Measurements from ENCODE around the gene SNX21.
A peak's percentile ranks its signal among the peaks of the same experiment; 100 is the strongest.

Gene SNX21

DNA sequence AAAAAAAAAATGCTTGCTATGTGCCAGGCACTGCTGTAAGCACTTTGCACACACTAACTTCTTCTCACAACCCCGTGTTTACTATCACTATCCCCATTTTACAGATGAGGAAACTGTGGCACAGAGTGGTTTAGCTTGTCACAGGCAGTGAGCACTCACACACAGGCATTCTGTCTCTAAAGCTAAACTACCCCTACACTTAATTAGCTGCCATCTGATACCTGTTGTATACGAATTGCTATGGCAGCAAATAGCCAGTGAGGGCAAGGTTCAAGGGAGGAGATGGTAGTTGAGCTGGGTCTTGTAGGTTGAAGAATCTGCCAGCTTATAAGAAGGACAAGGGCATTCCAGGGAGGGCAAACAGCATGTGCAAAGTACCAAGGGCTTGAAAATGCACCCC, 11.7 kb upstream of the SNX21 start:
- DNase-seq, result no peak
- Histone ChIP-seq H3K36me3 (peaks cover 5% of the 10 kb centered on the region), H3K27ac (no peak overlapping the region), H3K4me3 (ENCODE audit: low read depth, low read length) (no peak overlapping the region), H3K27me3 (ENCODE audit: insufficient read depth, low read depth, severe bottlenecking) (no peaks in the 10 kb centered on the region), H3K9me3 (ENCODE audit: severe bottlenecking) (no peaks in the 10 kb centered on the region)
- no peak for TF ChIP-seq CTCF (IDR thresholded peaks at IDR 0.05; ENCODE audit: low read depth, low read length)

DNA sequence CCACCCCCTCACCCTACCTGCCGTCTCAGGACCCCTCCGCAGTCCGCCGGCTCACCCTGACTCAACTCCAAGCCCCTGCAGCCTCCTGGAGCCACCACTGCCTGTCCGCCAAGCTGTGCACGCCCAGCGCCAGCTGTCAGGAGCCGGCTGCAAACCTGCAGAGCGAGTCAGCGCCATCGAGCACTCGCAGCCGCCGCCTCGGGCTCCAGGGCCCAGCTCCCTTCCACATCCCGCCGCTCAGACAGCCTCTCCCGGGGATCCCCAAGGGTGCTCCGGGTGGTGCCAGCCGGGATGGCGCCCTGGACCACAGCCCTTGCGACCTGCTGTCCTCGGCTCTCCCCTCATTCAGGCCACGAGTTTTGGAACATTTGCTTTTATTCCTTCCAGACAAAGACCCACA, 10.7 kb upstream of the SNX21 start:
- DNase-seq, result peak; percentile 29
- Histone ChIP-seq H3K27me3 (ENCODE audit: insufficient read depth, low read depth, severe bottlenecking) (no peaks in the 10 kb centered on the region), H3K9me3 (ENCODE audit: severe bottlenecking) (no peaks in the 10 kb centered on the region), H3K36me3 (no peaks in the 10 kb centered on the region), H3K4me3 (ENCODE audit: low read depth, low read length) (no peak overlapping the region), H3K27ac (no peak overlapping the region)
- TF ChIP-seq CTCF (IDR thresholded peaks at IDR 0.05; ENCODE audit: low read depth, low read length), result no peak

DNA sequence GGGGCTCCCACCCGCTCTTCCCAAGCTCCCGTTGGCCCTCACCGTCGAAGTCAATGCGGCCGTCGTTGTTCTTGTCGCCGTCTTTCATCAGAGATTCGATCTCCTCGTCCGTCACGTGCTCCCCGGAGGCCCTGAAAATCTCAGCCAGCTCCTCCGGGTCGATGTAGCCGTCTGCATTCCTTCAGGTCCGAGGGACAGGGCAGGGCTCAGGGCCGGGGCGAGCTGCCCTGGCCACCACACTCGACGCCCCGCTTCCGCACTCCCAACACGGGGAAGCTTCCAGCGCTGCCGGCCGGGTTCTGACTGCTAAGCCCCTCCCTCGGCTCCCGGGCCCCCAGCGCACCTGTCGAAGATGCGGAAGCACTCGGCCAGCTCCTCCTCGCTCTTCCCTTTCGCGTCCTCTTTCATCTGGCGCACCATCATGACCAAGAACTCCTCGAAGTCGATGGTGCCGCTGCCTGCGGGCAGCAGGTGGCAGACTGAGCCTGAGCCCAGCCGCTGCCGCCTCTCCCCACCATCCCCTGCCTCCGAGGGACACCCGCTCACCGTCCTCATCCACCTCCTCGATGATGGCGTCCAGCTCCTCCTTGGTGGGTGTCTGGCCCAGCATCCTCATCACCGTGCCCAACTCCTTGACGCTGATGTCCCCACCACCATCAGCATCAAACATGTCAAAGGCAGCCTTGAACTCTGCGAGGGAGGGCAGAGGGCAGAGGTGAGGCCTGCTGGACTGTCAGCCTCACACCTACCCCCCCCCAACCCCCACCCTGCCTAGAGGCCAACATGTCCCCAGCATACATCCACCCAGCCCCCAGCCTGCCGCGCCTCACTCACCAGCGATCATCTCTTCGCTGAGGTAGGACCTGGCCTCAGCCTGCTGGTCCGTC, 9.4 kb upstream of the SNX21 start:
- Histone ChIP-seq H3K27me3 (ENCODE audit: insufficient read depth, low read depth, severe bottlenecking) (no peaks in the 10 kb centered on the region), H3K4me3 (ENCODE audit: low read depth, low read length) (no peak overlapping the region), H3K36me3 (no peaks in the 10 kb centered on the region), H3K27ac (no peak overlapping the region), H3K9me3 (ENCODE audit: severe bottlenecking) (no peaks in the 10 kb centered on the region)
- peak; percentile 60 for DNase-seq
- peak; percentile 63 for TF ChIP-seq CTCF (IDR thresholded peaks at IDR 0.05; ENCODE audit: low read depth, low read length)

GRCh38 chr20:45826381-45827019, 7.1 kb upstream of the SNX21 start:
- H3K27me3 ChIP-seq (ENCODE audit: insufficient read depth, low read depth, severe bottlenecking), result no peaks in the 10 kb centered on the region
- no peaks in the 10 kb centered on the region for H3K9me3 ChIP-seq (ENCODE audit: severe bottlenecking)
- no peak overlapping the region for H3K4me3 ChIP-seq (ENCODE audit: low read depth, low read length)
- H3K36me3 ChIP-seq, result no peaks in the 10 kb centered on the region
- peak; percentile 57 for DNase-seq
- no peak for TF ChIP-seq CTCF (IDR thresholded peaks at IDR 0.05; ENCODE audit: low read depth, low read length)
- peak overlapping the region; percentile 38 for H3K27ac ChIP-seq

DNA sequence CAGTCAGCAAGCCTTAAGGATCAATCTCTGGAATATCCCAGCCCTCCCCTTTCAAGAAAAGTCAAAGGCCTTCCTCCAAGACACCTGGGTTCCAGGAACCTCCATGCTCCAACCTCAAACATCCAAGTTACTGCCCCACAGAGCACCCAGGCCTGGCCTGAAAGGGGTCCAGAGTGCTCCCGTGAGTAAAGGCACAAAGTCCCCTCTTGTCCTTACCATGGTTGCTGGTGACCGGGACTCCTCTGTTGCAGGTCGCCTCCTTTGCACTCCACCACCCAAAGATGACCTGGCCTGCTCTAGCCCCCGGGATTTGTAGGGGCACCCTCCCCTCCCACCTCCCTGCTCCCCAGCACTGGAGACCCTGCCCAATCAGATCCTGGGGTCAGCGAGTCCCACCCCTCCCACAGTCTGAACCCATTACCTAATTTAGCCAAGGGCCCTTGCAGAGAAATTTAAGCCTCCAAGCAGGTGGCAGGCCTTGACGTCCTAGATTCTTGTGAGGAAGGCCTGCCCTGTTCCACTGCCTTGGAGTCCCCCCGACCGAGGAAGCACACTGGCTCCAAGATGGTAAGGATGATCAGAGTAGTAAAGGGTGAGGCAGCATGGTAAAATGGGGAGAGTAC, 6.5 kb upstream of the SNX21 start, which contains the start of gene TNNC2:
TNNC2 (minus strand) TSS at position 283 of the 623 bp plus-strand sequence; CDS start at position 219, 64 bp downstream.
- H3K36me3 ChIP-seq, result no peaks in the 10 kb centered on the region
- no peak for TF ChIP-seq CTCF (IDR thresholded peaks at IDR 0.05; ENCODE audit: low read depth, low read length)
- no peak within 1 kb of the TSS for H3K4me3 ChIP-seq (ENCODE audit: low read depth, low read length)
- H3K9me3 ChIP-seq (ENCODE audit: severe bottlenecking), result no peaks in the 10 kb centered on the region
- DNase-seq, result no peak
- H3K27ac ChIP-seq, result peak within 1 kb of the TSS; percentile 38
- H3K27me3 ChIP-seq (ENCODE audit: insufficient read depth, low read depth, severe bottlenecking), result no peaks in the 10 kb centered on the region
